DND-41 (cell line): Measurements from ENCODE around the gene CEP78.

ENCODE experiments used
- ATAC-seq: fragments of 200-7000 bp; cut with Tn5 transposase; 3 replicates; pipeline ENCODE4 v1.9.1; 2021; ENCODE audit warnings: low read depth; ENCODE audit not compliant: insufficient read depth
- DNase-seq: peaks from one replicate; pipeline ENCODE4 v3.0.0-alpha.2; 2020
- H2AFZ ChIP-seq: 2 replicates; pipeline ENCODE4 v1.6.0; 2012; ENCODE audit warnings: low read depth, low read length
- H3K27ac ChIP-seq: 2 replicates; pipeline ENCODE4 v1.5.1; 2012; ENCODE audit warnings: low read length, inconsistent platforms
- H3K27me3 ChIP-seq: fragments of 200-600 bp; sonication (generic); 2 replicates; pipeline ENCODE4 v1.6.0; 2012; ENCODE audit warnings: low read length, mild to moderate bottlenecking, inconsistent platforms; ENCODE audit not compliant: insufficient read depth, poor library complexity
- H3K36me3 ChIP-seq: 2 replicates; pipeline ENCODE4 v1.5.1; 2012; ENCODE audit warnings: low read length, inconsistent platforms; ENCODE audit not compliant: insufficient read depth
- H3K4me1 ChIP-seq: 2 replicates; pipeline ENCODE4 v1.5.1; 2012; ENCODE audit warnings: mild to moderate bottlenecking, low read length; ENCODE audit not compliant: insufficient read depth
- H3K4me2 ChIP-seq: 2 replicates; pipeline ENCODE4 v1.6.0; 2012; ENCODE audit warnings: mild to moderate bottlenecking, moderate library complexity, low read length, inconsistent platforms; ENCODE audit not compliant: insufficient read depth
- H3K4me3 ChIP-seq, 2 experiments: fragments of 200-600 bp in 1 of 2; shearing (Covaris generic) in 1 of 2; 2 replicates each; pipeline ENCODE4 v1.5.1; 2012 to 2016; ENCODE audit warnings: inconsistent platforms in 2 of 2, low read length in 2 of 2, mild to moderate bottlenecking in 2 of 2, low read depth in 1 of 2, moderate library complexity in 1 of 2
- H3K79me2 ChIP-seq: 2 replicates; pipeline ENCODE4 v1.6.0; 2012; ENCODE audit warnings: low read length, inconsistent platforms; ENCODE audit not compliant: insufficient read depth
- H3K9ac ChIP-seq: 2 replicates; pipeline ENCODE4 v1.6.0; 2012; ENCODE audit warnings: low read depth, mild to moderate bottlenecking, inconsistent platforms, low read length, moderate library complexity
- H3K9me3 ChIP-seq: 2 replicates; pipeline ENCODE4 v1.5.1; 2012; ENCODE audit warnings: low read length, moderate library complexity, mild to moderate bottlenecking, inconsistent platforms; ENCODE audit not compliant: insufficient read depth, severe bottlenecking
- H4K20me1 ChIP-seq: 2 replicates; pipeline ENCODE4 v1.6.0; 2012; ENCODE audit warnings: low read length; ENCODE audit not compliant: insufficient read depth
- CTCF ChIP-seq: IDR thresholded peaks from 2 replicates; pipeline ENCODE4 v1.5.1; 2012; ENCODE audit warnings: borderline replicate concordance, low read length, moderate library complexity, mild to moderate bottlenecking; ENCODE audit not compliant: poor library complexity, severe bottlenecking; ENCODE audit errors: extremely low read depth
- EZH2 ChIP-seq: IDR thresholded peaks from 3 replicates; pipeline ENCODE4 v1.6.1; 2012; ENCODE audit warnings: borderline replicate concordance, low read depth, mild to moderate bottlenecking, moderate library complexity, low read length, inconsistent platforms; ENCODE audit not compliant: severe bottlenecking

CEP78 gene

GRCh38 chr9:78314550-78314949 lies 78.7 kb downstream of the CEP78 start:
- no peaks in the 10 kb centered on the region for H3K36me3 ChIP-seq
- ATAC-seq: no peak
- no peaks in the 10 kb centered on the region for H4K20me1 ChIP-seq
- H3K79me2 ChIP-seq: no peaks in the 10 kb centered on the region
- H2AFZ ChIP-seq: no peak overlapping the region
- H3K9me3 ChIP-seq: no peaks in the 10 kb centered on the region
- H3K4me3 ChIP-seq: no peak overlapping the region
- H3K4me1 ChIP-seq: no peaks in the 10 kb centered on the region
- no peak overlapping the region for H3K9ac ChIP-seq
- H3K27me3 ChIP-seq: no peaks in the 10 kb centered on the region
- DNase-seq: no peak
- H3K4me2 ChIP-seq: no peak overlapping the region
- no peak for TF ChIP-seq EZH2
- TF ChIP-seq CTCF: no peak
- H3K27ac ChIP-seq: no peak overlapping the region

- no peak overlapping the region for H3K4me3 ChIP-seq
- no peak overlapping the region for H3K9ac ChIP-seq
- no peaks in the 10 kb centered on the region for H3K27me3 ChIP-seq
- H3K79me2 ChIP-seq: no peaks in the 10 kb centered on the region
- no peak overlapping the region for H3K4me2 ChIP-seq
- no peak for TF ChIP-seq EZH2
- TF ChIP-seq CTCF: no peak
- DNase-seq: no peak
- no peak overlapping the region for H2AFZ ChIP-seq
- H3K27ac ChIP-seq: no peak overlapping the region
- H3K9me3 ChIP-seq: no peaks in the 10 kb centered on the region
- H3K36me3 ChIP-seq: no peaks in the 10 kb centered on the region
- no peak for ATAC-seq
- no peaks in the 10 kb centered on the region for H4K20me1 ChIP-seq
- no peaks in the 10 kb centered on the region for H3K4me1 ChIP-seq
These were observed 79.3 kb downstream of the CEP78 start for GRCh38 chr9:78314953-78315870.

GRCh38 chr9:78316166-78316892 lies 80.5 kb downstream of the CEP78 start:
- no peak overlapping the region for H3K27ac ChIP-seq
- no peaks in the 10 kb centered on the region for H3K36me3 ChIP-seq
- H3K9me3 ChIP-seq: no peaks in the 10 kb centered on the region
- H2AFZ ChIP-seq: no peak overlapping the region
- no peaks in the 10 kb centered on the region for H3K27me3 ChIP-seq
- DNase-seq (no peak), ATAC-seq (no peak)
- H3K4me3 ChIP-seq: no peak overlapping the region
- H3K79me2 ChIP-seq: no peaks in the 10 kb centered on the region
- H3K9ac ChIP-seq: no peak overlapping the region
- H4K20me1 ChIP-seq: no peaks in the 10 kb centered on the region
- no peaks in the 10 kb centered on the region for H3K4me1 ChIP-seq
- TF ChIP-seq EZH2: no peak
- TF ChIP-seq CTCF: no peak
- no peak overlapping the region for H3K4me2 ChIP-seq
